H1 (cell line): ENCODE data around the gene UVRAG. TPM values are rescaled to one million over a fixed set of nuclear protein-coding genes. Genes with fewer than 3 reads are reported as not detected.
A peak's percentile ranks its signal among the peaks of the same experiment; 100 is the strongest.

Experiments used
- CTCF ChIA-PET: fragments of 300-600 bp; sonication (Branson Sonifier 250); formaldehyde crosslinking; loops from one replicate; lab custom pipeline; 2021; ENCODE audit not compliant: partially characterized antibody; lab: Charles Lee
- POLR2A ChIA-PET: fragments of 300-600 bp; sonication (Branson Sonifier 250); formaldehyde crosslinking; loops from one replicate; lab custom pipeline; 2021; ENCODE audit warnings: inconsistent platforms; ENCODE audit not compliant: partially characterized antibody; lab: Charles Lee
- DNase-seq, 2 experiments: peaks; one replicate each; pipeline versions ENCODE4 v3.0.0 to v3.0.0-alpha.2; 2010 to 2022; ENCODE audit warnings: low spot score in 2 of 2, low read depth in 1 of 2, mixed read lengths in 1 of 2
- FAIRE-seq: peaks from 2 replicates; lab custom pipeline; 2011; peaks lifted over from hg19 to GRCh38; lab: Jason Lieb, UNC
- H2AFZ ChIP-seq: 2 replicates; pipeline ENCODE4 v1.8.1; 2012; ENCODE audit warnings: low read length, inconsistent platforms
- H2AK5ac ChIP-seq: 2 replicates; pipeline ENCODE4 v1.6.1; 2013; ENCODE audit warnings: low read depth, low read length
- H2BK120ac ChIP-seq: replicated peaks from 2 replicates; pipeline ENCODE3; 2013; ENCODE audit warnings: low read depth, low read length, inconsistent platforms
- H2BK12ac ChIP-seq: 2 replicates; pipeline ENCODE4 v1.6.1; 2013; ENCODE audit warnings: low read depth, low read length
- H2BK15ac ChIP-seq: 2 replicates; pipeline ENCODE4 v1.6.1; 2013; ENCODE audit warnings: low read length
- H2BK20ac ChIP-seq: 2 replicates; pipeline ENCODE4 v1.6.1; 2013; ENCODE audit warnings: low read length
- H2BK5ac ChIP-seq: 2 replicates; pipeline ENCODE4 v1.6.1; 2013; ENCODE audit warnings: low read depth, low read length
- H3K14ac ChIP-seq: 2 replicates; pipeline ENCODE4 v1.6.1; 2013; ENCODE audit warnings: inconsistent platforms; ENCODE audit not compliant: insufficient read length
- H3K18ac ChIP-seq: 2 replicates; pipeline ENCODE4 v1.6.1; 2013; ENCODE audit warnings: low read length; ENCODE audit errors: extremely low read depth
- H3K23ac ChIP-seq: 2 replicates; pipeline ENCODE4 v1.6.1; 2013; ENCODE audit warnings: inconsistent platforms; ENCODE audit not compliant: insufficient read length
- H3K23me2 ChIP-seq: 2 replicates; pipeline ENCODE4 v1.6.1; 2013; ENCODE audit warnings: low read depth, low read length
- H3K27ac ChIP-seq: 2 replicates; pipeline ENCODE4 v1.6.1; 2011; ENCODE audit warnings: low read depth, low read length, inconsistent platforms
- H3K27me3 ChIP-seq, 4 experiments: replicated peaks in 1 of 4; 1 replicate in 1 of 4; 2 replicates in 3 of 4; pipeline versions ENCODE4 v1.6.1 to v1.8.1; 2011 to 2013; ENCODE audit warnings: low read length in 3 of 4, mild to moderate bottlenecking in 3 of 4, inconsistent platforms in 2 of 4, mixed read lengths in 2 of 4, moderate library complexity in 1 of 4; ENCODE audit not compliant: control insufficient read depth in 3 of 4, insufficient read depth in 3 of 4; ENCODE audit errors: extremely low read depth in 1 of 4
- H3K36me3 ChIP-seq, 4 experiments: 2 replicates each; pipeline versions ENCODE4 v1.6.1 to v1.8.1; 2011 to 2013; ENCODE audit warnings: mild to moderate bottlenecking in 4 of 4, low read length in 3 of 4, moderate library complexity in 2 of 4, control low read depth in 1 of 4, inconsistent platforms in 1 of 4; ENCODE audit not compliant: insufficient read depth in 4 of 4, control insufficient read depth in 2 of 4
- H3K4ac ChIP-seq: replicated peaks from 2 replicates; pipeline ENCODE3; 2013; ENCODE audit warnings: low read length, low read depth, mixed read lengths, inconsistent platforms; ENCODE audit not compliant: insufficient read length
- H3K4me1 ChIP-seq, 4 experiments: replicated peaks in 1 of 4; 1 replicate in 1 of 4; 2 replicates in 3 of 4; pipeline versions ENCODE4 v1.6.1 to v1.8.1; 2011 to 2013; ENCODE audit warnings: low read length in 3 of 4, inconsistent platforms in 2 of 4, mixed read lengths in 1 of 4; ENCODE audit not compliant: insufficient read depth in 4 of 4, control insufficient read depth in 3 of 4
- H3K4me2 ChIP-seq, 2 experiments: 2 replicates each; pipeline versions ENCODE4 v1.6.1 to v1.8.1; 2011 to 2013; ENCODE audit warnings: low read depth in 2 of 2, low read length in 2 of 2, control low read depth in 1 of 2, inconsistent platforms in 1 of 2, mild to moderate bottlenecking in 1 of 2; ENCODE audit not compliant: insufficient read depth in 1 of 2
- H3K4me3 ChIP-seq, 4 experiments: fragments of 200-600, 300-600 bp in 1 of 4; sonication (generic), shearing (Covaris generic), sonication (Bioruptor Twin) in 1 of 4; 2 replicates each; pipeline versions ENCODE4 v1.5.1 to v1.8.1; 2011 to 2016; ENCODE audit warnings: low read length in 4 of 4, low read depth in 3 of 4, control low read depth in 2 of 4, inconsistent platforms in 2 of 4, mild to moderate bottlenecking in 2 of 4, mixed read lengths in 1 of 4, moderate library complexity in 1 of 4; ENCODE audit not compliant: insufficient read depth in 2 of 4; ENCODE audit errors: extremely low read depth in 1 of 4
- H3K56ac ChIP-seq: replicated peaks from 2 replicates; pipeline ENCODE3; 2013; ENCODE audit warnings: low read depth, mild to moderate bottlenecking, mixed read lengths, low read length, inconsistent platforms; ENCODE audit not compliant: insufficient read length
- H3K79me1 ChIP-seq: 2 replicates; pipeline ENCODE4 v1.6.1; 2013; ENCODE audit warnings: low read depth, low read length, control low read depth
- H3K79me2 ChIP-seq, 2 experiments: 2 replicates each; pipeline versions ENCODE4 v1.6.1 to v1.8.1; 2012 to 2013; ENCODE audit warnings: low read length in 2 of 2, mild to moderate bottlenecking in 2 of 2, inconsistent platforms in 1 of 2; ENCODE audit not compliant: insufficient read depth in 2 of 2, control insufficient read depth in 1 of 2
- H3K9ac ChIP-seq, 4 experiments: replicated peaks in 1 of 4; 1 replicate in 1 of 4; 2 replicates in 3 of 4; pipeline versions ENCODE4 v1.6.1 to v1.8.1; 2011 to 2013; ENCODE audit warnings: low read depth in 3 of 4, low read length in 3 of 4, control low read depth in 2 of 4, mild to moderate bottlenecking in 2 of 4, moderate library complexity in 2 of 4, inconsistent platforms in 1 of 4; ENCODE audit errors: extremely low read depth in 1 of 4
- H3K9me3 ChIP-seq, 2 experiments: 2 replicates each; pipeline versions ENCODE4 v1.6.1 to v1.8.1; 2012 to 2013; ENCODE audit warnings: mild to moderate bottlenecking in 2 of 2, moderate library complexity in 2 of 2, control low read depth in 1 of 2, inconsistent platforms in 1 of 2, low read depth in 1 of 2, low read length in 1 of 2, mixed read lengths in 1 of 2; ENCODE audit not compliant: insufficient read depth in 2 of 2
- H4K20me1 ChIP-seq, 2 experiments: replicated peaks in 1 of 2; 2 replicates each; pipeline versions ENCODE3 to v1.8.1; 2011 to 2013; ENCODE audit warnings: inconsistent platforms in 2 of 2, low read length in 2 of 2, mild to moderate bottlenecking in 1 of 2; ENCODE audit not compliant: insufficient read depth in 2 of 2, control insufficient read depth in 1 of 2
- H4K5ac ChIP-seq: 2 replicates; pipeline ENCODE4 v1.6.1; 2013; ENCODE audit warnings: low read length, low read depth, mixed read lengths, inconsistent platforms; ENCODE audit not compliant: insufficient read length
- H4K8ac ChIP-seq: 2 replicates; pipeline ENCODE4 v1.8.0; 2013; ENCODE audit warnings: mild to moderate bottlenecking, moderate library complexity, low read length, inconsistent platforms; ENCODE audit not compliant: insufficient read depth; ENCODE audit errors: extremely low read depth
- H4K91ac ChIP-seq: replicated peaks from 2 replicates; pipeline ENCODE3; 2013; ENCODE audit warnings: low read length, mixed read lengths, inconsistent platforms; ENCODE audit not compliant: insufficient read length
- TBP ChIP-seq: IDR thresholded peaks from 2 replicates; pipeline ENCODE4 v1.6.1; 2011; ENCODE audit warnings: low read depth, low read length, improper control_type of control experiment
- WGBS, 2 experiments: shearing (Covaris generic) in 1 of 2; methylation state at CpG; one replicate each; pipeline versions ENCODE4 v1.1.6 to v1.1.7; 2013 to 2015; ENCODE audit warnings: low lambda C conversion rate in 2 of 2, mixed read lengths in 2 of 2, inconsistent platforms in 1 of 2, low coverage in 1 of 2, missing lambda C conversion rate in 1 of 2; ENCODE audit not compliant: insufficient replicate concordance in 2 of 2, insufficient coverage in 1 of 2, insufficient read length in 1 of 2; ENCODE audit errors: extremely low coverage in 1 of 2, missing lambda C conversion rate in 1 of 2; 5-methylcytosine and 5-hydroxymethylcytosine counted together
- polyA plus RNA-seq, 7 experiments: library from polyadenylated mRNA; depleted of rRNA in 3 of 7; stranded (reverse) in 5 of 7; unstranded in 2 of 7; fragments of >200 nt in 5 of 7; fragments of 200-250 nt in 2 of 7; gene quantifications; 1 replicate in 5 of 7; 2 replicates in 1 of 7; 4 replicates in 1 of 7; pipeline versions ENCODE4 v1.2.1 to v1.2.3, GENCODE V29; 2011 to 2013; ENCODE audit warnings: missing spikeins in 2 of 7, mixed read lengths in 2 of 7
- total RNA-seq: library from RNA; stranded (reverse); fragmentation: NEBNext Ultra II Directional; extraction: Animal tissue kit (Norgen Biotek cat#: 25700); gene quantifications from 2 replicates; pipeline ENCODE4 v1.2.1, GENCODE V29; 2021
- TF ChIP-seq, protein P1 (sequence below): IDR thresholded peaks from 2 replicates; pipeline ENCODE4 v1.6.1; 2011; ENCODE audit warnings: low read length, improper control_type of control experiment

The UVRAG gene
- total and polyA plus RNA-seq, 2 of the 8 experiments (the other 6 are each of a cell fraction or from before 2014, with no cell fraction given): 5.5 to 14.7 TPM

GRCh38 chr11:76148231-76148630, 333.2 kb downstream of the UVRAG start:
- no peaks in the 10 kb centered on the region for H4K20me1 ChIP-seq
- CTCF ChIA-PET: interaction anchor here (1.0 to 2.3 kb wide), 2 partner anchors 169 to 251 kb away, joined by 3 to 13 read pairs; no protein-coding TSS in a partner anchor
- no peak overlapping the region for H3K9ac ChIP-seq
- no peaks in the 10 kb centered on the region for H3K36me3 ChIP-seq
- H3K23ac ChIP-seq: no peak overlapping the region
- FAIRE-seq: no peak
- H3K56ac ChIP-seq: no peak overlapping the region
- H3K27me3 ChIP-seq: peaks cover 0 to 11% (median 10%) of the 10 kb centered on the region in 4 experiments; a peak in 5 of 7 replicates
- H4K8ac ChIP-seq: no peak overlapping the region
- TF ChIP-seq, protein P1, sequence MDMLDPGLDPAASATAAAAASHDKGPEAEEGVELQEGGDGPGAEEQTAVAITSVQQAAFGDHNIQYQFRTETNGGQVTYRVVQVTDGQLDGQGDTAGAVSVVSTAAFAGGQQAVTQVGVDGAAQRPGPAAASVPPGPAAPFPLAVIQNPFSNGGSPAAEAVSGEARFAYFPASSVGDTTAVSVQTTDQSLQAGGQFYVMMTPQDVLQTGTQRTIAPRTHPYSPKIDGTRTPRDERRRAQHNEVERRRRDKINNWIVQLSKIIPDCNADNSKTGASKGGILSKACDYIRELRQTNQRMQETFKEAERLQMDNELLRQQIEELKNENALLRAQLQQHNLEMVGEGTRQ: no peak
- TF ChIP-seq TBP: no peak
- TF ChIP-seq, all 59 proteins: peak for 0
- H3K79me1 ChIP-seq: no peaks in the 10 kb centered on the region
- no peak overlapping the region for H2BK5ac ChIP-seq
- no peaks in the 10 kb centered on the region for H3K9me3 ChIP-seq
- no peaks in the 10 kb centered on the region for H3K79me2 ChIP-seq
- no peak overlapping the region for H2AK5ac ChIP-seq
- H3K18ac ChIP-seq: no peak overlapping the region
- H3K4me3 ChIP-seq: no peak overlapping the region
- H4K91ac ChIP-seq: peak overlapping the region; percentile 53
- 91% methylated on average over 6 of the region's 6 CpGs; no CpG with 5 or more reads in 1 of the 2 experiments for WGBS, 2 experiments
- no peak for DNase-seq
- H2BK12ac ChIP-seq: no peak overlapping the region
- H3K4me1 ChIP-seq: peaks cover 0 to 3% (median 2%) of the 10 kb centered on the region in 4 experiments; a peak in 2 of 7 replicates
- POLR2A ChIA-PET: no interaction called here
- H3K4ac ChIP-seq: no peak overlapping the region
- no peak overlapping the region for H2AFZ ChIP-seq
- no peaks in the 10 kb centered on the region for H3K23me2 ChIP-seq
- H3K14ac ChIP-seq: no peak overlapping the region
- no peak overlapping the region for H4K5ac ChIP-seq
- H3K4me2 ChIP-seq: no peak overlapping the region
- H2BK20ac ChIP-seq: no peak overlapping the region
- H3K27ac ChIP-seq: no peak overlapping the region
- no peak overlapping the region for H2BK120ac ChIP-seq
- H2BK15ac ChIP-seq: no peak overlapping the region
